K562 (cell line): Measurements from ENCODE around the gene B3GAT2. TPM values are rescaled to one million over a fixed set of nuclear protein-coding genes. Genes with fewer than 3 reads are reported as not detected.

Experiments
- ATAC-seq: fragments of 200-7000 bp; cut with Tn5 transposase; 3 replicates; pipeline ENCODE4 v1.9.1; 2020; ENCODE audit warnings: moderate library complexity
- BruUV-seq: library from RNA; stranded (reverse); fragments of 400-500 nt; replicated peaks from 2 replicates; lab custom pipeline; 2021; lab: Mats Ljungman, UMichigan
- CTCF ChIA-PET: fragments of 300-600 bp; formaldehyde crosslinking; extraction: SDS; loops from one replicate; lab custom pipeline; 2021; ENCODE audit warnings: low intra/inter-chr PET ratio; lab: Yijun Ruan, JAX
- POLR2A ChIA-PET: fragments of 300-600, 350-650 bp; sonication (Branson Sonifier 250); formaldehyde crosslinking; extraction: SDS; loops from one replicate; lab custom pipeline; 2021; ENCODE audit warnings: antibody characterized with exemption, inconsistent platforms; lab: Yijun Ruan, JAX
- DNase-seq, 4 experiments: peaks; one replicate each; pipeline versions ENCODE4 v3.0.0 to v3.0.0-alpha.2; 2011 to 2018; ENCODE audit warnings: low spot score in 3 of 4, mixed read lengths in 3 of 4; ENCODE audit errors: extremely low read depth in 1 of 4
- FAIRE-seq: peaks from 2 replicates; lab custom pipeline; 2011; peaks lifted over from hg19 to GRCh38; lab: Jason Lieb, UNC
- H2AFZ ChIP-seq: 2 replicates; pipeline ENCODE4 v1.6.0; 2011; ENCODE audit warnings: low read depth, low read length, control low read depth, inconsistent platforms
- H3K27ac ChIP-seq: fragments of 200-600 bp; 3 replicates; pipeline ENCODE4 v1.8.0; 2011; ENCODE audit warnings: low read depth, mild to moderate bottlenecking, control low read depth, inconsistent platforms, low read length, moderate library complexity, mixed read lengths; ENCODE audit errors: extremely low read depth
- H3K27me3 ChIP-seq, 2 experiments: fragments of 300-600 bp in 1 of 2; 2 replicates in 1 of 2; 3 replicates in 1 of 2; pipeline versions ENCODE4 v1.6.0 to v1.8.0; 2011; ENCODE audit warnings: inconsistent platforms in 2 of 2, low read length in 2 of 2, mild to moderate bottlenecking in 1 of 2, mixed read lengths in 1 of 2, moderate library complexity in 1 of 2; ENCODE audit not compliant: control insufficient read depth in 2 of 2, insufficient read depth in 2 of 2
- H3K36me3 ChIP-seq: fragments of 300-600 bp; 3 replicates; pipeline ENCODE4 v1.8.0; 2011; ENCODE audit warnings: mild to moderate bottlenecking, low read length, inconsistent platforms; ENCODE audit not compliant: control insufficient read depth, insufficient read depth
- H3K4me1 ChIP-seq, 2 experiments: fragments of 200-600 bp in 1 of 2; replicated peaks in 1 of 2; 2 replicates in 1 of 2; 3 replicates in 1 of 2; pipeline versions ENCODE4 v1.5.1 to v1.8.0; 2011; ENCODE audit warnings: inconsistent platforms in 2 of 2, low read length in 2 of 2, mild to moderate bottlenecking in 1 of 2, mixed read lengths in 1 of 2, moderate library complexity in 1 of 2; ENCODE audit not compliant: control insufficient read depth in 2 of 2, insufficient read depth in 2 of 2
- H3K4me2 ChIP-seq: 2 replicates; pipeline ENCODE4 v1.6.1; 2011; ENCODE audit warnings: low read length, control low read depth, inconsistent platforms, mixed read lengths; ENCODE audit not compliant: insufficient read depth
- H3K4me3 ChIP-seq: fragments of 200-600 bp; sonication (generic), shearing (Covaris generic); 2 replicates; pipeline ENCODE4 v1.5.1; 2016; ENCODE audit warnings: control low read depth, inconsistent platforms
- H3K79me2 ChIP-seq: fragments of 200-600 bp; 3 replicates; pipeline ENCODE4 v1.8.0; 2011; ENCODE audit warnings: low read length, inconsistent platforms; ENCODE audit not compliant: control insufficient read depth, insufficient read depth
- H3K9ac ChIP-seq, 2 experiments: 2 replicates each; pipeline versions ENCODE4 v1.6.0 to v1.6.1; 2011; ENCODE audit warnings: low read depth in 2 of 2, low read length in 2 of 2, control low read depth in 1 of 2, inconsistent platforms in 1 of 2, mild to moderate bottlenecking in 1 of 2, mixed read lengths in 1 of 2; ENCODE audit not compliant: insufficient read depth in 1 of 2
- H3K9me1 ChIP-seq: one replicate; pipeline ENCODE4 v1.6.0; 2011; ENCODE audit warnings: inconsistent platforms, mild to moderate bottlenecking, low read length, moderate library complexity; ENCODE audit not compliant: control insufficient read depth, insufficient read depth
- H3K9me3 ChIP-seq: replicated peaks from 2 replicates; pipeline ENCODE4 v1.5.1; 2011; ENCODE audit warnings: low read depth, low read length, inconsistent platforms; ENCODE audit not compliant: control insufficient read depth, insufficient read depth
- H4K20me1 ChIP-seq: replicated peaks from 2 replicates; pipeline ENCODE4 v1.6.1; 2011; ENCODE audit warnings: low read length, inconsistent platforms, mixed read lengths; ENCODE audit not compliant: control insufficient read depth, insufficient read depth
- ARID2 ChIP-seq: fragments of 450-650 bp; IDR thresholded peaks from 2 replicates; pipeline ENCODE4 v1.6.1; 2017; ENCODE audit warnings: antibody characterized with exemption, mild to moderate bottlenecking
- FOXP4 ChIP-seq: sonication (generic); formaldehyde crosslinking; IDR thresholded peaks from 2 replicates; pipeline ENCODE4 v1.8.0; 2022; ENCODE audit warnings: mild to moderate bottlenecking, missing genetic modification reagents, borderline replicate concordance
- HMGN3 ChIP-seq: IDR thresholded peaks from 2 replicates; pipeline ENCODE4 v1.6.1; 2011; ENCODE audit warnings: borderline replicate concordance, low read depth, mild to moderate bottlenecking, mixed read lengths, low read length; ENCODE audit not compliant: insufficient read length; ENCODE audit errors: extremely low read depth
- RFX1 ChIP-seq: fragments of 450-650 bp; IDR thresholded peaks from 2 replicates; pipeline ENCODE4 v1.6.1; 2016; ENCODE audit warnings: mild to moderate bottlenecking, moderate library complexity
- SETDB1 ChIP-seq: IDR thresholded peaks from one replicate; pipeline ENCODE4 v1.6.1; 2012; ENCODE audit warnings: low read length, control low read depth, inconsistent platforms
- SRSF1 ChIP-seq: fragments of 200-400 bp; formaldehyde crosslinking; IDR thresholded peaks from 2 replicates; pipeline ENCODE4 v1.6.1; 2017; ENCODE audit warnings: mild to moderate bottlenecking, low read depth, low read length, moderate library complexity
- TEAD2 ChIP-seq: fragments of 450-650 bp; IDR thresholded peaks from 2 replicates; pipeline ENCODE4 v1.6.1; 2016; ENCODE audit warnings: missing genetic modification characterization, control low read depth, missing compliant biosample characterization
- ZNF696 ChIP-seq: fragments of 250-450 bp; sonication (Bioruptor Pico); conservative IDR thresholded peaks from 2 replicates; pipeline ENCODE4 v1.4.0; 2020; ENCODE audit warnings: mild to moderate bottlenecking, moderate library complexity
- WGBS: fragments of 100-300 bp; shearing (Covaris generic); methylation state at CpG from one replicate; pipeline ENCODE4 v1.1.6; 2016; ENCODE audit warnings: low coverage, mixed read lengths; ENCODE audit not compliant: insufficient coverage; ENCODE audit errors: missing lambda C conversion rate; 5-methylcytosine and 5-hydroxymethylcytosine counted together
- in situ Hi-C: fragments of 300-500 bp; cut with MboI; formaldehyde crosslinking; loops from 4 replicates; pipeline ENCODE4 v1.15.0; 2018; ENCODE audit warnings: inconsistent platforms, mixed read lengths
- intact Hi-C: fragments of 100-400 bp; cut with micrococcal nuclease; formaldehyde crosslinking; loops from 2 replicates; pipeline ENCODE4 v1.14.2; 2022
- polyA plus RNA-seq, 8 experiments: library from polyadenylated mRNA; depleted of rRNA in 4 of 8; stranded (reverse) in 5 of 8; unstranded in 3 of 8; fragments of >200 nt; fragmentation: Nextera tagmentation in 2 of 8; fragmentation: Illumina TruSeq in 1 of 8; extraction: Ambion mirVana in 2 of 8; extraction: Trizol in 1 of 8; gene quantifications; 2 replicates each; pipeline versions ENCODE4 v1.2.1 to v1.2.3, GENCODE V29; 2011 to 2014; ENCODE audit warnings: inconsistent platforms in 1 of 8, missing spikeins in 1 of 8
- total RNA-seq, 7 experiments: library from RNA; depleted of rRNA in 6 of 7; stranded (reverse); fragments of >200 nt in 6 of 7; fragmentation: Illumina TruSeq in 2 of 7; extraction: Trizol in 2 of 7; gene quantifications; 2 replicates each; pipeline versions ENCODE4 v1.2.1 to v1.2.3, GENCODE V29; 2011 to 2021; ENCODE audit warnings: low replicate concordance in 1 of 7
- TF ChIP-seq, protein P1 (sequence below): sonication (generic); formaldehyde crosslinking; IDR thresholded peaks from 2 replicates; pipeline ENCODE4 v1.8.0; 2022; ENCODE audit warnings: mild to moderate bottlenecking, missing genetic modification reagents
- TF ChIP-seq, protein P2 (sequence below): sonication (generic); formaldehyde crosslinking; IDR thresholded peaks from 2 replicates; pipeline ENCODE4 v1.8.1; 2023; ENCODE audit warnings: missing genetic modification reagents, mild to moderate bottlenecking, borderline replicate concordance

B3GAT2 gene
- total and polyA plus RNA-seq, 9 of the 15 experiments (the other 6 are each of a cell fraction or from before 2014, with no cell fraction given), result 0.01 to 0.43 (median 0.04) TPM; not detected in 4

GRCh38 chr6:70954750-70955149 is 2.1 kb downstream of the B3GAT2 start:
- 14% methylated on average over 8 of the region's 14 CpGs for WGBS
- no peak for FAIRE-seq
- no peak overlapping the region for H2AFZ ChIP-seq
- no peak overlapping the region for H3K9ac ChIP-seq
- ChIA-PET CTCF (interaction anchor here (0.9 to 1.6 kb wide), 3 partner anchors 248 to 734 kb away, joined by 3 to 6 read pairs (median 3); no protein-coding TSS in a partner anchor), POLR2A (no interaction called here)
- no peak overlapping the region for H3K4me3 ChIP-seq
- H4K20me1 ChIP-seq, result no peaks in the 10 kb centered on the region
- H3K4me1 ChIP-seq, result peaks cover 0 to 20% of the 10 kb centered on the region in 2 experiments; a peak in 2 of 5 replicates
- no peaks in the 10 kb centered on the region for H3K9me3 ChIP-seq
- no peak for ATAC-seq
- intact Hi-C loops (loop anchor here (2.0 kb wide), 2 partner anchors 248 to 734 kb away; no protein-coding TSS in a partner anchor), in situ Hi-C loops (loop anchor here (10.0 kb wide), 1 partner anchor 250 kb away; no protein-coding TSS in a partner anchor)
- no peaks in the 10 kb centered on the region for H3K9me1 ChIP-seq
- BruUV-seq, result no TSS peak
- H3K27me3 ChIP-seq, result peaks cover 5 to 14% of the 10 kb centered on the region in 2 experiments; a peak in 3 of 5 replicates
- DNase-seq, result no peak
- no peaks in the 10 kb centered on the region for H3K36me3 ChIP-seq
- no peaks in the 10 kb centered on the region for H3K79me2 ChIP-seq
- H3K4me2 ChIP-seq, result no peak overlapping the region
- no peak overlapping the region for H3K27ac ChIP-seq
- TF ChIP-seq ARID2 (no peak), ZNF696 (CRISPR knock-in tag) (no peak), FOXP4 (no peak), HMGN3 (no peak), SETDB1 (no peak), SRSF1 (no peak), TEAD2 (tag) (no peak), RFX1 (no peak)
- TF ChIP-seq, protein P1, sequence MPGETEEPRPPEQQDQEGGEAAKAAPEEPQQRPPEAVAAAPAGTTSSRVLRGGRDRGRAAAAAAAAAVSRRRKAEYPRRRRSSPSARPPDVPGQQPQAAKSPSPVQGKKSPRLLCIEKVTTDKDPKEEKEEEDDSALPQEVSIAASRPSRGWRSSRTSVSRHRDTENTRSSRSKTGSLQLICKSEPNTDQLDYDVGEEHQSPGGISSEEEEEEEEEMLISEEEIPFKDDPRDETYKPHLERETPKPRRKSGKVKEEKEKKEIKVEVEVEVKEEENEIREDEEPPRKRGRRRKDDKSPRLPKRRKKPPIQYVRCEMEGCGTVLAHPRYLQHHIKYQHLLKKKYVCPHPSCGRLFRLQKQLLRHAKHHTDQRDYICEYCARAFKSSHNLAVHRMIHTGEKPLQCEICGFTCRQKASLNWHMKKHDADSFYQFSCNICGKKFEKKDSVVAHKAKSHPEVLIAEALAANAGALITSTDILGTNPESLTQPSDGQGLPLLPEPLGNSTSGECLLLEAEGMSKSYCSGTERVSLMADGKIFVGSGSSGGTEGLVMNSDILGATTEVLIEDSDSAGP, result no peak
- TF ChIP-seq, protein P2, sequence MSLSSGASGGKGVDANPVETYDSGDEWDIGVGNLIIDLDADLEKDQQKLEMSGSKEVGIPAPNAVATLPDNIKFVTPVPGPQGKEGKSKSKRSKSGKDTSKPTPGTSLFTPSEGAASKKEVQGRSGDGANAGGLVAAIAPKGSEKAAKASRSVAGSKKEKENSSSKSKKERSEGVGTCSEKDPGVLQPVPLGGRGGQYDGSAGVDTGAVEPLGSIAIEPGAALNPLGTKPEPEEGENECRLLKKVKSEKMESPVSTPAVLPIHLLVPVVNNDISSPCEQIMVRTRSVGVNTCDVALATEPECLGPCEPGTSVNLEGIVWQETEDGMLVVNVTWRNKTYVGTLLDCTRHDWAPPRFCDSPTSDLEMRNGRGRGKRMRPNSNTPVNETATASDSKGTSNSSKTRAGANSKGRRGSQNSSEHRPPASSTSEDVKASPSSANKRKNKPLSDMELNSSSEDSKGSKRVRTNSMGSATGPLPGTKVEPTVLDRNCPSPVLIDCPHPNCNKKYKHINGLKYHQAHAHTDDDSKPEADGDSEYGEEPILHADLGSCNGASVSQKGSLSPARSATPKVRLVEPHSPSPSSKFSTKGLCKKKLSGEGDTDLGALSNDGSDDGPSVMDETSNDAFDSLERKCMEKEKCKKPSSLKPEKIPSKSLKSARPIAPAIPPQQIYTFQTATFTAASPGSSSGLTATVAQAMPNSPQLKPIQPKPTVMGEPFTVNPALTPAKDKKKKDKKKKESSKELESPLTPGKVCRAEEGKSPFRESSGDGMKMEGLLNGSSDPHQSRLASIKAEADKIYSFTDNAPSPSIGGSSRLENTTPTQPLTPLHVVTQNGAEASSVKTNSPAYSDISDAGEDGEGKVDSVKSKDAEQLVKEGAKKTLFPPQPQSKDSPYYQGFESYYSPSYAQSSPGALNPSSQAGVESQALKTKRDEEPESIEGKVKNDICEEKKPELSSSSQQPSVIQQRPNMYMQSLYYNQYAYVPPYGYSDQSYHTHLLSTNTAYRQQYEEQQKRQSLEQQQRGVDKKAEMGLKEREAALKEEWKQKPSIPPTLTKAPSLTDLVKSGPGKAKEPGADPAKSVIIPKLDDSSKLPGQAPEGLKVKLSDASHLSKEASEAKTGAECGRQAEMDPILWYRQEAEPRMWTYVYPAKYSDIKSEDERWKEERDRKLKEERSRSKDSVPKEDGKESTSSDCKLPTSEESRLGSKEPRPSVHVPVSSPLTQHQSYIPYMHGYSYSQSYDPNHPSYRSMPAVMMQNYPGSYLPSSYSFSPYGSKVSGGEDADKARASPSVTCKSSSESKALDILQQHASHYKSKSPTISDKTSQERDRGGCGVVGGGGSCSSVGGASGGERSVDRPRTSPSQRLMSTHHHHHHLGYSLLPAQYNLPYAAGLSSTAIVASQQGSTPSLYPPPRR, result no peak
